DOHH2 (cell line): Measurements from ENCODE around the gene SORT1.

Source experiments
- CTCF ChIP-seq: fragments of 200-600 bp; sonication (generic); IDR thresholded peaks from one replicate; pipeline ENCODE4 v1.5.1; 2014; ENCODE audit warnings: antibody characterized with exemption, mild to moderate bottlenecking, low read depth, low read length; ENCODE audit not compliant: poor library complexity, severe bottlenecking
- EZH2phosphoT487 ChIP-seq: fragments of 200-600 bp; sonication (generic); IDR thresholded peaks from 2 replicates; pipeline ENCODE4 v1.6.1; 2017; ENCODE audit warnings: borderline replicate concordance, mild to moderate bottlenecking, antibody characterized with exemption, low read length, moderate library complexity, mixed read lengths

GRCh38 chr1:109370712-109371340, 26.9 kb downstream of the SORT1 start:
- TF ChIP-seq CTCF (no peak), EZH2phosphoT487 (no peak)
